IPS-18a (cell line): ENCODE measurements around the gene PCNX3.
A peak's percentile ranks its signal among the peaks of the same experiment; 100 is the strongest.

Experiments
- H3K27ac ChIP-seq: one replicate; pipeline ENCODE4 v1.5.1; 2013; ENCODE audit warnings: low read length
- H3K27me3 ChIP-seq: one replicate; pipeline ENCODE4 v1.6.1; 2013; ENCODE audit warnings: mild to moderate bottlenecking, low read length; ENCODE audit not compliant: control insufficient read depth, insufficient read depth
- H3K36me3 ChIP-seq: one replicate; pipeline ENCODE4 v1.6.1; 2013; ENCODE audit warnings: low read depth, low read length; ENCODE audit not compliant: control insufficient read depth
- H3K4me1 ChIP-seq: one replicate; pipeline ENCODE4 v1.6.1; 2013; ENCODE audit warnings: low read depth, low read length; ENCODE audit not compliant: control insufficient read depth
- H3K4me3 ChIP-seq: one replicate; pipeline ENCODE4 v1.5.1; 2013; ENCODE audit warnings: low read length
- H3K9ac ChIP-seq: one replicate; pipeline ENCODE4 v1.6.1; 2013; ENCODE audit warnings: mild to moderate bottlenecking, low read length, moderate library complexity
- H3K9me3 ChIP-seq: one replicate; pipeline ENCODE4 v1.6.1; 2013; ENCODE audit warnings: low read depth, low read length; ENCODE audit not compliant: control insufficient read depth

The PCNX3 gene

GRCh38 chr11:65639623-65640482, 24.3 kb downstream of the PCNX3 start:
- Histone ChIP-seq H3K9ac (no peak overlapping the region), H3K4me3 (no peak overlapping the region), H3K27ac (no peak overlapping the region), H3K9me3 (no peaks in the 10 kb centered on the region), H3K36me3 (peaks cover 16% of the 10 kb centered on the region), H3K27me3 (no peaks in the 10 kb centered on the region), H3K4me1 (peaks cover 15% of the 10 kb centered on the region)

- Histone ChIP-seq H3K9ac (no peak overlapping the region), H3K9me3 (no peaks in the 10 kb centered on the region), H3K27ac (no peak overlapping the region), H3K4me1 (peaks cover 15% of the 10 kb centered on the region), H3K36me3 (peaks cover 7% of the 10 kb centered on the region), H3K27me3 (no peaks in the 10 kb centered on the region), H3K4me3 (no peak overlapping the region)
These were observed 25.1 kb downstream of the PCNX3 start for GRCh38 chr11:65640483-65641296.

- Histone ChIP-seq H3K9ac (no peak overlapping the region), H3K4me1 (peaks cover 15% of the 10 kb centered on the region), H3K4me3 (peak overlapping the region; percentile 61), H3K27me3 (no peaks in the 10 kb centered on the region), H3K36me3 (peaks cover 3% of the 10 kb centered on the region), H3K9me3 (no peaks in the 10 kb centered on the region), H3K27ac (no peak overlapping the region)
These were observed 25.9 kb downstream of the PCNX3 start for GRCh38 chr11:65641297-65642013.

GRCh38 chr11:65642014-65642671, 26.6 kb downstream of the PCNX3 start:
- Histone ChIP-seq H3K27me3 (no peaks in the 10 kb centered on the region), H3K4me3 (peak overlapping the region; percentile 61), H3K4me1 (peaks cover 13% of the 10 kb centered on the region), H3K27ac (no peak overlapping the region), H3K36me3 (no peaks in the 10 kb centered on the region), H3K9me3 (no peaks in the 10 kb centered on the region), H3K9ac (peak overlapping the region; percentile 15)

- no peaks in the 10 kb centered on the region for H3K9me3 ChIP-seq
- no peak overlapping the region for H3K27ac ChIP-seq
- H3K9ac ChIP-seq, result no peak overlapping the region
- H3K36me3 ChIP-seq, result no peaks in the 10 kb centered on the region
- peaks cover 3% of the 10 kb centered on the region for H3K4me1 ChIP-seq
- no peak overlapping the region for H3K4me3 ChIP-seq
- H3K27me3 ChIP-seq, result peaks cover 9% of the 10 kb centered on the region
These were observed 28.4 kb downstream of the PCNX3 start for GRCh38 chr11:65643971-65644370.

GRCh38 chr11:65644837-65645236, 29.3 kb downstream of the PCNX3 start:
- Histone ChIP-seq H3K4me1 (peaks cover 3% of the 10 kb centered on the region), H3K4me3 (no peak overlapping the region), H3K9ac (no peak overlapping the region), H3K9me3 (no peaks in the 10 kb centered on the region), H3K27ac (no peak overlapping the region), H3K27me3 (peaks cover 9% of the 10 kb centered on the region), H3K36me3 (no peaks in the 10 kb centered on the region)

- Histone ChIP-seq H3K36me3 (no peaks in the 10 kb centered on the region), H3K9ac (no peak overlapping the region), H3K4me3 (no peak overlapping the region), H3K9me3 (no peaks in the 10 kb centered on the region), H3K27me3 (peaks cover 9% of the 10 kb centered on the region), H3K27ac (no peak overlapping the region), H3K4me1 (peaks cover 3% of the 10 kb centered on the region)
These were observed 30.1 kb downstream of the PCNX3 start for GRCh38 chr11:65645710-65646109.

- Histone ChIP-seq H3K4me3 (peak overlapping the region; percentile 67), H3K36me3 (no peaks in the 10 kb centered on the region), H3K27me3 (peaks cover 9% of the 10 kb centered on the region), H3K9me3 (no peaks in the 10 kb centered on the region), H3K9ac (no peak overlapping the region), H3K27ac (no peak overlapping the region), H3K4me1 (peaks cover 3% of the 10 kb centered on the region)
These were observed 30.8 kb downstream of the PCNX3 start for GRCh38 chr11:65646288-65646957.

GRCh38 chr11:65646958-65647701, 31.6 kb downstream of the PCNX3 start:
- Histone ChIP-seq H3K9ac (peak overlapping the region; percentile 49), H3K4me1 (no peaks in the 10 kb centered on the region), H3K27me3 (peaks cover 9% of the 10 kb centered on the region), H3K27ac (no peak overlapping the region), H3K4me3 (peak overlapping the region; percentile 67), H3K9me3 (no peaks in the 10 kb centered on the region), H3K36me3 (no peaks in the 10 kb centered on the region)

GRCh38 chr11:65648997-65649493, 33.5 kb downstream of the PCNX3 start:
- no peaks in the 10 kb centered on the region for H3K9me3 ChIP-seq
- no peak overlapping the region for H3K9ac ChIP-seq
- H3K4me3 ChIP-seq, result no peak overlapping the region
- H3K27ac ChIP-seq, result no peak overlapping the region
- H3K4me1 ChIP-seq, result peaks cover 5% of the 10 kb centered on the region
- H3K27me3 ChIP-seq, result peaks cover 9% of the 10 kb centered on the region
- no peaks in the 10 kb centered on the region for H3K36me3 ChIP-seq
